HepG2 (cell line): ENCODE measurements around the gene TMEM196. TPM values are rescaled to one million over a fixed set of nuclear protein-coding genes. Genes with fewer than 3 reads are reported as not detected.

ENCODE experiments used
- ATAC-seq: fragments of 200-7000 bp; cut with Tn5 transposase; 3 replicates; pipeline ENCODE4 v1.9.1; 2020; ENCODE audit warnings: mild to moderate bottlenecking, moderate library complexity
- BruUV-seq: library from RNA; stranded (reverse); fragments of 400-500 nt; replicated peaks from 2 replicates; lab custom pipeline; 2021; lab: Mats Ljungman, UMichigan
- CTCF ChIA-PET: fragments of 300-600 bp; formaldehyde crosslinking; extraction: SDS; loops from one replicate; lab custom pipeline; 2021; ENCODE audit warnings: low total read pairs, inconsistent platforms, low intra/inter-chr PET ratio; lab: Yijun Ruan, JAX
- POLR2A ChIA-PET: fragments of 350-600 bp; sonication (Branson Sonifier 250); formaldehyde crosslinking; loops from one replicate; lab custom pipeline; 2020; ENCODE audit warnings: antibody characterized with exemption, inconsistent platforms; lab: Yijun Ruan, JAX
- DNase-seq: peaks from one replicate; pipeline ENCODE4 v3.0.0-alpha.2; 2015; ENCODE audit warnings: low spot score
- FAIRE-seq: peaks from 3 replicates; lab custom pipeline; 2011; peaks lifted over from hg19 to GRCh38; lab: Jason Lieb, UNC
- H2AFZ ChIP-seq: one replicate; pipeline ENCODE4 v1.6.1; 2011; ENCODE audit warnings: low read length, inconsistent platforms
- H3K27ac ChIP-seq: fragments of 300-600 bp; 3 replicates; pipeline ENCODE4 v1.8.0; 2011; ENCODE audit warnings: mixed run types, mild to moderate bottlenecking, mixed read lengths, low read length, inconsistent platforms; ENCODE audit not compliant: insufficient read depth; ENCODE audit errors: extremely low read length
- H3K27me3 ChIP-seq, 2 experiments: fragments of 200-600 bp in 1 of 2; 2 replicates in 1 of 2; 3 replicates in 1 of 2; pipeline versions ENCODE4 v1.6.0 to v1.8.0; 2011; ENCODE audit warnings: low read length in 2 of 2, mild to moderate bottlenecking in 2 of 2, moderate library complexity in 2 of 2, inconsistent platforms in 1 of 2; ENCODE audit not compliant: insufficient read depth in 2 of 2, control insufficient read depth in 1 of 2
- H3K36me3 ChIP-seq, 2 experiments: fragments of 200-600 bp in 1 of 2; replicated peaks in 1 of 2; 2 replicates in 1 of 2; 3 replicates in 1 of 2; pipeline versions ENCODE4 v1.5.1 to v1.8.0; 2011; ENCODE audit warnings: low read length in 2 of 2, inconsistent platforms in 1 of 2; ENCODE audit not compliant: insufficient read depth in 2 of 2, control insufficient read depth in 1 of 2
- H3K4me1 ChIP-seq: 2 replicates; pipeline ENCODE4 v1.5.1; 2012; ENCODE audit warnings: low read length, inconsistent platforms; ENCODE audit not compliant: insufficient read depth
- H3K4me2 ChIP-seq: 2 replicates; pipeline ENCODE4 v1.6.0; 2011; ENCODE audit warnings: low read depth, low read length, inconsistent platforms
- H3K4me3 ChIP-seq, 3 experiments: fragments of 200-600 bp in 1 of 3; sonication (generic), shearing (Covaris generic) in 1 of 3; replicated peaks in 1 of 3; 2 replicates each; pipeline ENCODE4 v1.5.1; 2011 to 2016; ENCODE audit warnings: low read length in 3 of 3, inconsistent platforms in 2 of 3, low read depth in 2 of 3, mild to moderate bottlenecking in 2 of 3, control low read depth in 1 of 3, mixed read lengths in 1 of 3; ENCODE audit not compliant: insufficient read depth in 1 of 3
- H3K79me2 ChIP-seq: one replicate; pipeline ENCODE4 v1.6.1; 2011; ENCODE audit warnings: low read length, inconsistent platforms; ENCODE audit not compliant: insufficient read depth
- H3K9ac ChIP-seq: 2 replicates; pipeline ENCODE4 v1.6.0; 2011; ENCODE audit warnings: mild to moderate bottlenecking, low read depth, low read length, inconsistent platforms; ENCODE audit not compliant: insufficient read depth
- H3K9me3 ChIP-seq: 2 replicates; pipeline ENCODE4 v1.5.1; 2012; ENCODE audit warnings: mild to moderate bottlenecking, low read length
- H4K20me1 ChIP-seq: 2 replicates; pipeline ENCODE4 v1.6.0; 2011; ENCODE audit warnings: inconsistent platforms, mild to moderate bottlenecking, low read length, moderate library complexity; ENCODE audit not compliant: insufficient read depth
- FOXA3 ChIP-seq: IDR thresholded peaks from 2 replicates; pipeline ENCODE4 v1.6.1; 2016; ENCODE audit warnings: missing genetic modification reagents, missing compliant biosample characterization
- MEIS2 ChIP-seq: sonication (generic); formaldehyde crosslinking; IDR thresholded peaks from 2 replicates; pipeline ENCODE4 v1.9.0; 2021; ENCODE audit warnings: mild to moderate bottlenecking, missing genetic modification reagents
- ZBTB38 ChIP-seq: sonication (generic); formaldehyde crosslinking; IDR thresholded peaks from 2 replicates; pipeline ENCODE4 v1.5.1; 2020; ENCODE audit warnings: mild to moderate bottlenecking, missing genetic modification reagents
- ZNF337 ChIP-seq: sonication (generic); formaldehyde crosslinking; IDR thresholded peaks from 2 replicates; pipeline ENCODE4 v1.5.1; 2020; ENCODE audit warnings: missing genetic modification reagents, low read depth, mild to moderate bottlenecking, borderline replicate concordance
- WGBS: methylation state at CpG from one replicate; pipeline ENCODE4 v1.1.6; 2017; ENCODE audit warnings: low lambda C conversion rate; 5-methylcytosine and 5-hydroxymethylcytosine counted together
- in situ Hi-C: cut with HindIII; loops from 2 replicates; pipeline ENCODE4 v1.10.0; 2017; ENCODE audit warnings: low pct_unique_long_range_greater_than_20kb; ENCODE audit not compliant: extremely low pct_ligation_motif_present
- intact Hi-C: fragments of 100-400 bp; cut with micrococcal nuclease; formaldehyde crosslinking; loops from one replicate; pipeline ENCODE4 v1.10.0; 2022; ENCODE audit not compliant: unreplicated experiment
- polyA plus RNA-seq, 8 experiments: library from polyadenylated mRNA; depleted of rRNA in 3 of 8; stranded (reverse) in 7 of 8; unstranded in 1 of 8; fragments of >200 nt; fragmentation: Illumina TruSeq in 4 of 8; extraction: Trizol in 4 of 8; gene quantifications; 2 replicates each; pipeline versions ENCODE4 v1.2.1 to v1.2.3, GENCODE V29; 2011 to 2016; ENCODE audit warnings: low read depth in 4 of 8, missing spikeins in 1 of 8, mixed read lengths in 1 of 8; ENCODE audit not compliant: insufficient read depth in 1 of 8
- total RNA-seq, 5 experiments: library from RNA; depleted of rRNA; stranded (reverse); fragments of >200 nt; fragmentation: Illumina TruSeq; extraction: Trizol; gene quantifications; 2 replicates each; pipeline ENCODE4 v1.2.3, GENCODE V29; 2016; ENCODE audit warnings: low read depth in 1 of 5
- TF ChIP-seq, protein P1 (sequence below): sonication (generic); formaldehyde crosslinking; IDR thresholded peaks from 2 replicates; pipeline ENCODE4 v1.5.0; 2020; ENCODE audit warnings: mild to moderate bottlenecking, missing genetic modification reagents
- TF ChIP-seq, protein P2 (sequence below): sonication (generic); formaldehyde crosslinking; IDR thresholded peaks from 2 replicates; pipeline ENCODE4 v1.8.1; 2023; ENCODE audit warnings: mild to moderate bottlenecking, inconsistent platforms, moderate library complexity, missing genetic modification reagents, borderline replicate concordance

TMEM196 gene
- total and polyA plus RNA-seq, 2 of the 13 experiments (the other 11 are each of a cell fraction or from before 2014, with no cell fraction given) = not detected

DNA sequence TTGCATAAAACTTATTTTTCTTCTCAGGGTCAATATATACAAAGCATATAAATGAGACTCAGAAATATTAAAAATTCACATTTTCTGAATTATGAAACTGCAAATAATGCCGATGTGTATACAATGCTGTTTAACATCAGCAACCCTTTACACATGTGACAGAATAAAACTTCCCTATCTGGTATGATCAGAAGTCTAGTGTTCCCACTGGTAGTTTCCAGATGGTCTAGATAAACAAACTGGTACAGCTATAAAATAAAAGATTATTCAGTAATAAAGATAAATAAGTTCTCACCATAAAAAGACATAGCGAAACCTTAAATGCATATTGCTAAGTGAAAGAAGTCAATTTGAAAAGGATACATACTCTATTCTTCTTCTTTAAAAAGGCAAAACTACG, 72.5 kb downstream of the TMEM196 start:
- 98% methylated on average over 3 of the region's 3 CpGs for WGBS
- intact Hi-C loops = no loop called here
- Histone ChIP-seq H2AFZ (no peak overlapping the region), H3K9me3 (no peaks in the 10 kb centered on the region), H3K4me3 (no peak overlapping the region), H4K20me1 (no peaks in the 10 kb centered on the region), H3K27ac (no peak overlapping the region), H3K27me3 (no peaks in the 10 kb centered on the region), H3K4me2 (no peak overlapping the region), H3K79me2 (peaks cover 14% of the 10 kb centered on the region), H3K4me1 (peaks cover 16% of the 10 kb centered on the region), H3K9ac (no peak overlapping the region), H3K36me3 (peaks cover 3 to 20% of the 10 kb centered on the region in 2 experiments; a peak in 3 of 5 replicates)
- CTCF ChIA-PET = no interaction called here
- DNase-seq = no peak
- FAIRE-seq = no peak
- ATAC-seq = no peak
- no TSS peak for BruUV-seq
- POLR2A ChIA-PET = interaction anchor here (1.4 kb wide), 1 partner anchor 8 kb away, joined by 4 read pairs; the partner anchor contains the start of gene POLR1F
- in situ Hi-C loops = no loop called here
- TF ChIP-seq, protein P1, sequence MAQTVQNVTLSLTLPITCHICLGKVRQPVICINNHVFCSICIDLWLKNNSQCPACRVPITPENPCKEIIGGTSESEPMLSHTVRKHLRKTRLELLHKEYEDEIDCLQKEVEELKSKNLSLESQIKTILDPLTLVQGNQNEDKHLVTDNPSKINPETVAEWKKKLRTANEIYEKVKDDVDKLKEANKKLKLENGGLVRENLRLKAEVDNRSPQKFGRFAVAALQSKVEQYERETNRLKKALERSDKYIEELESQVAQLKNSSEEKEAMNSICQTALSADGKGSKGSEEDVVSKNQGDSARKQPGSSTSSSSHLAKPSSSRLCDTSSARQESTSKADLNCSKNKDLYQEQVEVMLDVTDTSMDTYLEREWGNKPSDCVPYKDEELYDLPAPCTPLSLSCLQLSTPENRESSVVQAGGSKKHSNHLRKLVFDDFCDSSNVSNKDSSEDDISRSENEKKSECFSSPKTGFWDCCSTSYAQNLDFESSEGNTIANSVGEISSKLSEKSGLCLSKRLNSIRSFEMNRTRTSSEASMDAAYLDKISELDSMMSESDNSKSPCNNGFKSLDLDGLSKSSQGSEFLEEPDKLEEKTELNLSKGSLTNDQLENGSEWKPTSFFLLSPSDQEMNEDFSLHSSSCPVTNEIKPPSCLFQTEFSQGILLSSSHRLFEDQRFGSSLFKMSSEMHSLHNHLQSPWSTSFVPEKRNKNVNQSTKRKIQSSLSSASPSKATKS (CRISPR knock-in tag) = no peak
- TF ChIP-seq ZBTB38 (CRISPR knock-in tag) = no peak
- no peak for TF ChIP-seq ZNF337 (CRISPR knock-in tag)
- no peak for TF ChIP-seq MEIS2 (CRISPR knock-in tag)
- TF ChIP-seq FOXA3 (CRISPR knock-in tag) = no peak
- TF ChIP-seq, protein P2, sequence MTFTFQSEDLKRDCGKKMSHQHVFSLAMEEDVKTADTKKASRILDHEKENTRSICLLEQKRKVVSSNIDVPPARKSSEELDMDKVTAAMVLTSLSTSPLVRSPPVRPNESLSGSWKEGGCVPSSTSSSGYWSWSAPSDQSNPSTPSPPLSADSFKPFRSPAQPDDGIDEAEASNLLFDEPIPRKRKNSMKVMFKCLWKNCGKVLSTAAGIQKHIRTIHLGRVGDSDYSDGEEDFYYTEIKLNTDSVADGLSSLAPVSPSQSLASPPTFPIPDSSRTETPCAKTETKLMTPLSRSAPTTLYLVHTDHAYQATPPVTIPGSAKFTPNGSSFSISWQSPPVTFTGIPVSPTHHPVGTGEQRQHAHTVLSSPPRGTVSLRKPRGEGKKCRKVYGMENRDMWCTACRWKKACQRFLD (CRISPR knock-in tag) = no peak
- TF ChIP-seq, all 625 proteins: peak for 0
